H1 (cell line): ENCODE measurements around the gene ANKRD12. TPM values are rescaled to one million over a fixed set of nuclear protein-coding genes. Genes with fewer than 3 reads are reported as not detected.

ENCODE experiments used
- CTCF ChIA-PET: fragments of 300-600 bp; sonication (Branson Sonifier 250); formaldehyde crosslinking; loops from one replicate; lab custom pipeline; 2021; ENCODE audit not compliant: partially characterized antibody; lab: Charles Lee
- POLR2A ChIA-PET: fragments of 300-600 bp; sonication (Branson Sonifier 250); formaldehyde crosslinking; loops from one replicate; lab custom pipeline; 2021; ENCODE audit warnings: inconsistent platforms; ENCODE audit not compliant: partially characterized antibody; lab: Charles Lee
- DNase-seq, 2 experiments: peaks; one replicate each; pipeline versions ENCODE4 v3.0.0 to v3.0.0-alpha.2; 2010 to 2022; ENCODE audit warnings: low spot score in 2 of 2, low read depth in 1 of 2, mixed read lengths in 1 of 2
- FAIRE-seq: peaks from 2 replicates; lab custom pipeline; 2011; peaks lifted over from hg19 to GRCh38; lab: Jason Lieb, UNC
- H2AFZ ChIP-seq: 2 replicates; pipeline ENCODE4 v1.8.1; 2012; ENCODE audit warnings: low read length, inconsistent platforms
- H2AK5ac ChIP-seq: 2 replicates; pipeline ENCODE4 v1.6.1; 2013; ENCODE audit warnings: low read depth, low read length
- H2BK120ac ChIP-seq: replicated peaks from 2 replicates; pipeline ENCODE3; 2013; ENCODE audit warnings: low read depth, low read length, inconsistent platforms
- H2BK12ac ChIP-seq: 2 replicates; pipeline ENCODE4 v1.6.1; 2013; ENCODE audit warnings: low read depth, low read length
- H2BK15ac ChIP-seq: 2 replicates; pipeline ENCODE4 v1.6.1; 2013; ENCODE audit warnings: low read length
- H2BK20ac ChIP-seq: 2 replicates; pipeline ENCODE4 v1.6.1; 2013; ENCODE audit warnings: low read length
- H2BK5ac ChIP-seq: 2 replicates; pipeline ENCODE4 v1.6.1; 2013; ENCODE audit warnings: low read depth, low read length
- H3K14ac ChIP-seq: 2 replicates; pipeline ENCODE4 v1.6.1; 2013; ENCODE audit warnings: inconsistent platforms; ENCODE audit not compliant: insufficient read length
- H3K18ac ChIP-seq: 2 replicates; pipeline ENCODE4 v1.6.1; 2013; ENCODE audit warnings: low read length; ENCODE audit errors: extremely low read depth
- H3K23ac ChIP-seq: 2 replicates; pipeline ENCODE4 v1.6.1; 2013; ENCODE audit warnings: inconsistent platforms; ENCODE audit not compliant: insufficient read length
- H3K23me2 ChIP-seq: 2 replicates; pipeline ENCODE4 v1.6.1; 2013; ENCODE audit warnings: low read depth, low read length
- H3K27ac ChIP-seq: 2 replicates; pipeline ENCODE4 v1.6.1; 2011; ENCODE audit warnings: low read depth, low read length, inconsistent platforms
- H3K27me3 ChIP-seq, 4 experiments: replicated peaks in 1 of 4; 1 replicate in 1 of 4; 2 replicates in 3 of 4; pipeline versions ENCODE4 v1.6.1 to v1.8.1; 2011 to 2013; ENCODE audit warnings: low read length in 3 of 4, mild to moderate bottlenecking in 3 of 4, inconsistent platforms in 2 of 4, mixed read lengths in 2 of 4, moderate library complexity in 1 of 4; ENCODE audit not compliant: control insufficient read depth in 3 of 4, insufficient read depth in 3 of 4; ENCODE audit errors: extremely low read depth in 1 of 4
- H3K36me3 ChIP-seq, 4 experiments: 2 replicates each; pipeline versions ENCODE4 v1.6.1 to v1.8.1; 2011 to 2013; ENCODE audit warnings: mild to moderate bottlenecking in 4 of 4, low read length in 3 of 4, moderate library complexity in 2 of 4, control low read depth in 1 of 4, inconsistent platforms in 1 of 4; ENCODE audit not compliant: insufficient read depth in 4 of 4, control insufficient read depth in 2 of 4
- H3K4ac ChIP-seq: replicated peaks from 2 replicates; pipeline ENCODE3; 2013; ENCODE audit warnings: low read length, low read depth, mixed read lengths, inconsistent platforms; ENCODE audit not compliant: insufficient read length
- H3K4me1 ChIP-seq, 4 experiments: replicated peaks in 1 of 4; 1 replicate in 1 of 4; 2 replicates in 3 of 4; pipeline versions ENCODE4 v1.6.1 to v1.8.1; 2011 to 2013; ENCODE audit warnings: low read length in 3 of 4, inconsistent platforms in 2 of 4, mixed read lengths in 1 of 4; ENCODE audit not compliant: insufficient read depth in 4 of 4, control insufficient read depth in 3 of 4
- H3K4me2 ChIP-seq, 2 experiments: 2 replicates each; pipeline versions ENCODE4 v1.6.1 to v1.8.1; 2011 to 2013; ENCODE audit warnings: low read depth in 2 of 2, low read length in 2 of 2, control low read depth in 1 of 2, inconsistent platforms in 1 of 2, mild to moderate bottlenecking in 1 of 2; ENCODE audit not compliant: insufficient read depth in 1 of 2
- H3K4me3 ChIP-seq, 4 experiments: fragments of 200-600, 300-600 bp in 1 of 4; sonication (generic), shearing (Covaris generic), sonication (Bioruptor Twin) in 1 of 4; 2 replicates each; pipeline versions ENCODE4 v1.5.1 to v1.8.1; 2011 to 2016; ENCODE audit warnings: low read length in 4 of 4, low read depth in 3 of 4, control low read depth in 2 of 4, inconsistent platforms in 2 of 4, mild to moderate bottlenecking in 2 of 4, mixed read lengths in 1 of 4, moderate library complexity in 1 of 4; ENCODE audit not compliant: insufficient read depth in 2 of 4; ENCODE audit errors: extremely low read depth in 1 of 4
- H3K56ac ChIP-seq: replicated peaks from 2 replicates; pipeline ENCODE3; 2013; ENCODE audit warnings: low read depth, mild to moderate bottlenecking, mixed read lengths, low read length, inconsistent platforms; ENCODE audit not compliant: insufficient read length
- H3K79me1 ChIP-seq: 2 replicates; pipeline ENCODE4 v1.6.1; 2013; ENCODE audit warnings: low read depth, low read length, control low read depth
- H3K79me2 ChIP-seq, 2 experiments: 2 replicates each; pipeline versions ENCODE4 v1.6.1 to v1.8.1; 2012 to 2013; ENCODE audit warnings: low read length in 2 of 2, mild to moderate bottlenecking in 2 of 2, inconsistent platforms in 1 of 2; ENCODE audit not compliant: insufficient read depth in 2 of 2, control insufficient read depth in 1 of 2
- H3K9ac ChIP-seq, 4 experiments: replicated peaks in 1 of 4; 1 replicate in 1 of 4; 2 replicates in 3 of 4; pipeline versions ENCODE4 v1.6.1 to v1.8.1; 2011 to 2013; ENCODE audit warnings: low read depth in 3 of 4, low read length in 3 of 4, control low read depth in 2 of 4, mild to moderate bottlenecking in 2 of 4, moderate library complexity in 2 of 4, inconsistent platforms in 1 of 4; ENCODE audit errors: extremely low read depth in 1 of 4
- H3K9me3 ChIP-seq, 2 experiments: 2 replicates each; pipeline versions ENCODE4 v1.6.1 to v1.8.1; 2012 to 2013; ENCODE audit warnings: mild to moderate bottlenecking in 2 of 2, moderate library complexity in 2 of 2, control low read depth in 1 of 2, inconsistent platforms in 1 of 2, low read depth in 1 of 2, low read length in 1 of 2, mixed read lengths in 1 of 2; ENCODE audit not compliant: insufficient read depth in 2 of 2
- H4K20me1 ChIP-seq, 2 experiments: replicated peaks in 1 of 2; 2 replicates each; pipeline versions ENCODE3 to v1.8.1; 2011 to 2013; ENCODE audit warnings: inconsistent platforms in 2 of 2, low read length in 2 of 2, mild to moderate bottlenecking in 1 of 2; ENCODE audit not compliant: insufficient read depth in 2 of 2, control insufficient read depth in 1 of 2
- H4K5ac ChIP-seq: 2 replicates; pipeline ENCODE4 v1.6.1; 2013; ENCODE audit warnings: low read length, low read depth, mixed read lengths, inconsistent platforms; ENCODE audit not compliant: insufficient read length
- H4K8ac ChIP-seq: 2 replicates; pipeline ENCODE4 v1.8.0; 2013; ENCODE audit warnings: mild to moderate bottlenecking, moderate library complexity, low read length, inconsistent platforms; ENCODE audit not compliant: insufficient read depth; ENCODE audit errors: extremely low read depth
- H4K91ac ChIP-seq: replicated peaks from 2 replicates; pipeline ENCODE3; 2013; ENCODE audit warnings: low read length, mixed read lengths, inconsistent platforms; ENCODE audit not compliant: insufficient read length
- CHD2 ChIP-seq: IDR thresholded peaks from 2 replicates; pipeline ENCODE4 v1.6.1; 2012; ENCODE audit warnings: low read length, improper control_type of control experiment
- CREB1 ChIP-seq: IDR thresholded peaks from 2 replicates; pipeline ENCODE4 v1.6.1; 2012; ENCODE audit warnings: inconsistent platforms
- EP300 ChIP-seq, 2 experiments: IDR thresholded peaks; 1 replicate in 1 of 2; 2 replicates in 1 of 2; pipeline ENCODE4 v1.6.1; 2011 to 2012; ENCODE audit warnings: low read depth in 2 of 2, low read length in 2 of 2, mild to moderate bottlenecking in 2 of 2, borderline replicate concordance in 1 of 2, inconsistent platforms in 1 of 2, moderate library complexity in 1 of 2
- HDAC2 ChIP-seq, 2 experiments: fragments of 300-600 bp in 1 of 2; sonication (generic) in 1 of 2; IDR thresholded peaks; 2 replicates each; pipeline ENCODE4 v1.6.1; 2011 to 2012; ENCODE audit warnings: low read depth in 2 of 2, low read length in 2 of 2, mild to moderate bottlenecking in 2 of 2, moderate library complexity in 2 of 2, borderline replicate concordance in 1 of 2, inconsistent platforms in 1 of 2
- KDM1A ChIP-seq: fragments of 200-600, 300-600 bp; sonication (generic); IDR thresholded peaks from 2 replicates; pipeline ENCODE4 v1.7.1; 2016; ENCODE audit warnings: mild to moderate bottlenecking, low read length, borderline replicate concordance
- NANOG ChIP-seq: IDR thresholded peaks from 2 replicates; pipeline ENCODE4 v1.6.1; 2011; ENCODE audit warnings: low read length, low read depth, mild to moderate bottlenecking, inconsistent platforms; ENCODE audit not compliant: insufficient read depth, poor library complexity, severe bottlenecking
- PHF8 ChIP-seq: fragments of 200-600 bp; sonication (generic); conservative IDR thresholded peaks from 2 replicates; pipeline ENCODE4 v1.7.1; 2012; ENCODE audit warnings: low read depth, mild to moderate bottlenecking, inconsistent platforms, low read length, moderate library complexity
- RNF2 ChIP-seq: fragments of 200-900, 300-1000 bp; sonication (generic); IDR thresholded peaks from 2 replicates; pipeline ENCODE4 v1.7.1; 2016; ENCODE audit warnings: borderline replicate concordance, low read depth, mild to moderate bottlenecking, antibody characterized with exemption, low read length; ENCODE audit not compliant: poor library complexity, severe bottlenecking; ENCODE audit errors: missing control alignments
- SIRT6 ChIP-seq: IDR thresholded peaks from one replicate; pipeline ENCODE4 v1.7.1; 2012; ENCODE audit warnings: low read length, inconsistent platforms
- SP1 ChIP-seq: IDR thresholded peaks from 2 replicates; pipeline ENCODE4 v1.6.1; 2011; ENCODE audit warnings: low read depth, low read length
- WGBS, 2 experiments: shearing (Covaris generic) in 1 of 2; methylation state at CpG; one replicate each; pipeline versions ENCODE4 v1.1.6 to v1.1.7; 2013 to 2015; ENCODE audit warnings: low lambda C conversion rate in 2 of 2, mixed read lengths in 2 of 2, inconsistent platforms in 1 of 2, low coverage in 1 of 2, missing lambda C conversion rate in 1 of 2; ENCODE audit not compliant: insufficient replicate concordance in 2 of 2, insufficient coverage in 1 of 2, insufficient read length in 1 of 2; ENCODE audit errors: extremely low coverage in 1 of 2, missing lambda C conversion rate in 1 of 2; 5-methylcytosine and 5-hydroxymethylcytosine counted together
- polyA plus RNA-seq, 7 experiments: library from polyadenylated mRNA; depleted of rRNA in 3 of 7; stranded (reverse) in 5 of 7; unstranded in 2 of 7; fragments of >200 nt in 5 of 7; fragments of 200-250 nt in 2 of 7; gene quantifications; 1 replicate in 5 of 7; 2 replicates in 1 of 7; 4 replicates in 1 of 7; pipeline versions ENCODE4 v1.2.1 to v1.2.3, GENCODE V29; 2011 to 2013; ENCODE audit warnings: missing spikeins in 2 of 7, mixed read lengths in 2 of 7
- total RNA-seq: library from RNA; stranded (reverse); fragmentation: NEBNext Ultra II Directional; extraction: Animal tissue kit (Norgen Biotek cat#: 25700); gene quantifications from 2 replicates; pipeline ENCODE4 v1.2.1, GENCODE V29; 2021

The ANKRD12 gene
- total and polyA plus RNA-seq, 2 of the 8 experiments (the other 6 are each of a cell fraction or from before 2014, with no cell fraction given) = 2.6 to 37.9 TPM

DNA sequence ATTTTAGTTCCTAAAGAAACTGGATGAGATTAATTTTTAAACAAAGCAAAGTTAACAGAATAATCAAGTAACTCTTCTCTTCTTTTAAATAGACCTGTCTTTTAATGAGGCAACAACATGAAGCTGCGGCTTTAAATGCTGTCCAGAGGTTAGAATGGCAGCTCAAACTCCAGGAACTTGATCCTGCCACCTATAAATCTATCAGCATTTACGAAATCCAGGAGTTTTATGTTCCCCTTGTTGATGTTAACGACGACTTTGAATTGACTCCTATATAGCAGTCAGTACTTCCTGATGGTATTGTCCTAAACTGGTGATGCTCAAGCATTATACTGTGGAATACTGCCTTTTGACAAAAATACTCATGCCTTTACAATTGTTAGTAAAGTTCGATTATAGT, 144.3 kb downstream of the ANKRD12 start:
- ChIA-PET CTCF (interaction anchor here (1.7 kb wide), 1 partner anchor 236 kb away, joined by 5 read pairs; no protein-coding TSS in a partner anchor), POLR2A (no interaction called here)
- H2BK120ac ChIP-seq = no peak overlapping the region

More for the DNA sequence above, 144.3 kb downstream of the ANKRD12 start:
- Histone ChIP-seq H2BK12ac (no peak overlapping the region), H3K14ac (no peak overlapping the region), H3K4ac (no peak overlapping the region), H2AK5ac (no peak overlapping the region), H3K27me3 (no peaks in the 10 kb centered on the region), H3K27ac (no peak overlapping the region), H4K20me1 (no peaks in the 10 kb centered on the region), H3K4me3 (no peak overlapping the region), H3K4me2 (no peak overlapping the region), H3K56ac (no peak overlapping the region), H4K91ac (no peak overlapping the region), H4K5ac (no peak overlapping the region), H3K18ac (no peak overlapping the region), H3K23me2 (no peaks in the 10 kb centered on the region), H3K4me1 (no peaks in the 10 kb centered on the region), H2AFZ (no peak overlapping the region), H4K8ac (no peak overlapping the region), H3K36me3 (peaks cover 0 to 4% (median 0%) of the 10 kb centered on the region in 4 experiments; a peak in 2 of 8 replicates), H2BK15ac (no peak overlapping the region), H3K9ac (no peak overlapping the region), H3K9me3 (no peaks in the 10 kb centered on the region), H2BK20ac (no peak overlapping the region), H3K79me1 (no peaks in the 10 kb centered on the region), H3K79me2 (no peaks in the 10 kb centered on the region), H2BK5ac (no peak overlapping the region), H3K23ac (no peak overlapping the region)
- FAIRE-seq (no peak), DNase-seq (no peak)
- no peak for TF ChIP-seq RNF2
- no peak for TF ChIP-seq PHF8
- TF ChIP-seq NANOG = no peak
- no peak for TF ChIP-seq EP300 (IDR thresholded peaks at IDR 0.05; ENCODE audit: borderline replicate concordance in 1 of 2, low read depth in 2 of 2, low read length in 2 of 2)
- TF ChIP-seq CREB1 = no peak
- TF ChIP-seq SIRT6 = no peak
- TF ChIP-seq SP1 = no peak
- no peak for TF ChIP-seq KDM1A
- TF ChIP-seq HDAC2 (IDR thresholded peaks at IDR 0.05; ENCODE audit: borderline replicate concordance in 1 of 2, low read depth in 2 of 2, low read length in 2 of 2) = no peak
- TF ChIP-seq CHD2 = no peak
- 96% methylated on average over 5 of the region's 5 CpGs; no CpG with 5 or more reads in 1 of the 2 experiments for WGBS, 2 experiments
